A549 (cell line): Measurements from ENCODE around the gene KCNH2. TPM values are rescaled to one million over a fixed set of nuclear protein-coding genes. Genes with fewer than 3 reads are reported as not detected.

Experiments
- ATAC-seq, 2 experiments: fragments of 200-7000 bp in 1 of 2; fragments of >200 bp in 1 of 2; cut with Nextera tagmentation in 1 of 2; cut with Tn5 transposase in 1 of 2; 3 replicates each; pipeline versions ENCODE4 v1.8.0 to v1.9.1; 2018 to 2020; ENCODE audit warnings: mild to moderate bottlenecking in 1 of 2, moderate library complexity in 1 of 2
- CTCF ChIA-PET: fragments of 300-600 bp; sonication (Branson Sonifier 250); formaldehyde crosslinking; extraction: SDS; loops from one replicate; lab custom pipeline; 2021; ENCODE audit warnings: antibody characterized with exemption, inconsistent platforms; lab: Yijun Ruan, JAX
- POLR2A ChIA-PET: fragments of 350-600 bp; formaldehyde crosslinking; extraction: SDS; loops from one replicate; lab custom pipeline; 2021; ENCODE audit warnings: antibody characterized with exemption, inconsistent platforms; lab: Yijun Ruan, JAX
- DNase-seq, 2 experiments: peaks; one replicate each; pipeline versions ENCODE4 v3.0.0 to v3.0.0-alpha.2; 2011 to 2016; ENCODE audit warnings: low read depth in 1 of 2, low spot score in 1 of 2
- FAIRE-seq: peaks from 2 replicates; lab custom pipeline; 2011; peaks lifted over from hg19 to GRCh38; lab: Jason Lieb, UNC
- H3K27ac ChIP-seq, 2 experiments: fragments of >200 bp; sonication (Bioruptor Twin); formaldehyde crosslinking; 3 replicates each; pipeline ENCODE4 v1.5.1; 2016 to 2017
- H3K4me1 ChIP-seq: fragments of >200 bp; sonication (Bioruptor Twin); formaldehyde crosslinking; 3 replicates; pipeline ENCODE4 v1.6.1; 2016
- H3K4me2 ChIP-seq: fragments of >200 bp; sonication (Bioruptor Twin); formaldehyde crosslinking; 3 replicates; pipeline ENCODE4 v1.6.1; 2016
- H3K4me3 ChIP-seq: fragments of >200 bp; sonication (Bioruptor Twin); formaldehyde crosslinking; 3 replicates; pipeline ENCODE4 v1.5.1; 2016
- H3K9me3 ChIP-seq: fragments of >200 bp; sonication (Bioruptor Twin); formaldehyde crosslinking; 3 replicates; pipeline ENCODE4 v1.6.1; 2016
- BCL3 ChIP-seq: fragments of >200 bp; sonication (Bioruptor Twin); formaldehyde crosslinking; IDR thresholded peaks from 3 replicates; pipeline ENCODE4 v1.6.1; 2016
- CBX8 ChIP-seq: fragments of 200-600 bp; sonication (generic); IDR thresholded peaks from 2 replicates; pipeline ENCODE4 v1.6.1; 2016
- CEBPB ChIP-seq, 2 experiments: fragments of >200 bp in 1 of 2; sonication (Bioruptor Twin) in 1 of 2; formaldehyde crosslinking in 1 of 2; IDR thresholded peaks; 2 replicates each; pipeline ENCODE4 v1.6.1; 2012 to 2016
- CHD2 ChIP-seq: fragments of 150-350 bp; IDR thresholded peaks from 2 replicates; pipeline ENCODE4 v1.6.1; 2014; ENCODE audit warnings: low read length; ENCODE audit not compliant: partially characterized antibody
- CHD4 ChIP-seq: fragments of 200-600 bp; sonication (generic); IDR thresholded peaks from 2 replicates; pipeline ENCODE4 v1.6.1; 2016; ENCODE audit warnings: antibody characterized with exemption, mild to moderate bottlenecking, borderline replicate concordance
- ELK1 ChIP-seq: fragments of 150-350 bp; IDR thresholded peaks from 2 replicates; pipeline ENCODE4 v1.6.1; 2014; ENCODE audit warnings: low read depth, mild to moderate bottlenecking, low read length
- EP300 ChIP-seq, 2 experiments: fragments of >200 bp; sonication (Bioruptor Twin); formaldehyde crosslinking; IDR thresholded peaks; 2 replicates in 1 of 2; 3 replicates in 1 of 2; pipeline ENCODE4 v1.6.1; 2016 to 2017
- GATA3 ChIP-seq: IDR thresholded peaks from 2 replicates; pipeline ENCODE4 v1.6.1; 2012; ENCODE audit warnings: borderline replicate concordance
- HOXB5 ChIP-seq: fragments of 250-450 bp; sonication (Bioruptor Pico); IDR thresholded peaks from 2 replicates; pipeline ENCODE4 v1.5.0; 2020; ENCODE audit warnings: mild to moderate bottlenecking, moderate library complexity
- KDM1A ChIP-seq: fragments of 200-600 bp; sonication (generic); IDR thresholded peaks from 2 replicates; pipeline ENCODE4 v1.6.1; 2016; ENCODE audit warnings: low read depth, mild to moderate bottlenecking
- MAFK ChIP-seq: fragments of 450-650 bp; IDR thresholded peaks from 2 replicates; pipeline ENCODE4 v1.6.1; 2014; ENCODE audit not compliant: partially characterized antibody
- MAZ ChIP-seq: fragments of 150-350 bp; IDR thresholded peaks from 2 replicates; pipeline ENCODE4 v1.6.1; 2014; ENCODE audit warnings: antibody characterized with exemption, low read depth, low read length, borderline replicate concordance
- NPAS2 ChIP-seq: fragments of 250-450 bp; sonication (Bioruptor Pico); IDR thresholded peaks from 2 replicates; pipeline ENCODE4 v1.8.0; 2022; ENCODE audit warnings: mild to moderate bottlenecking, moderate library complexity, borderline replicate concordance
- RAD21 ChIP-seq, 2 experiments: fragments of >200 bp in 1 of 2; sonication (Bioruptor Twin) in 1 of 2; formaldehyde crosslinking in 1 of 2; IDR thresholded peaks in 1 of 2; conservative IDR thresholded peaks in 1 of 2; 2 replicates in 1 of 2; 3 replicates in 1 of 2; pipeline ENCODE4 v1.6.1; 2012 to 2018; ENCODE audit warnings: inconsistent platforms in 1 of 2
- REST ChIP-seq: fragments of 200-600 bp; sonication (generic); IDR thresholded peaks from 2 replicates; pipeline ENCODE4 v1.6.1; 2016; ENCODE audit warnings: antibody characterized with exemption, mild to moderate bottlenecking, moderate library complexity
- WGBS: methylation state at CpG from one replicate; pipeline ENCODE4 v1.1.6; 2017; ENCODE audit errors: missing lambda C conversion rate; 5-methylcytosine and 5-hydroxymethylcytosine counted together
- polyA plus RNA-seq, 4 experiments: library from polyadenylated mRNA; depleted of rRNA in 3 of 4; stranded (reverse); fragments of >200 nt; fragmentation: RNase III in 1 of 4; extraction: RNeasy Plus Mini Kit Qiagen cat#74134 plus additional on column Dnase treatment in 1 of 4; gene quantifications; 2 replicates in 3 of 4; 3 replicates in 1 of 4; pipeline ENCODE4 v1.2.3, GENCODE V29; 2011 to 2017

Gene KCNH2
- polyA plus RNA-seq, 2 of the 4 experiments (the other 2 are of a cell fraction): 0.26 to 0.41 TPM

GRCh38 chr7:150956395-150957132, 21.6 kb downstream of the KCNH2 start:
- Histone ChIP-seq H3K9me3 (no peaks in the 10 kb centered on the region), H3K4me1 (no peaks in the 10 kb centered on the region), H3K4me3 (no peak overlapping the region), H3K4me2 (no peak overlapping the region), H3K27ac (no peak overlapping the region)
- ATAC-seq (no peak), FAIRE-seq (no peak), DNase-seq (no peak)
- TF ChIP-seq CHD2 (no peak), NPAS2 (CRISPR knock-in tag) (no peak), BCL3 (no peak), ELK1 (no peak), REST (no peak), KDM1A (no peak)
- CTCF ChIA-PET: interaction anchor here (1.4 kb wide), 1 partner anchor 58 kb away, joined by 4 read pairs; no protein-coding TSS in a partner anchor
- POLR2A ChIA-PET: no interaction called here
- 66% methylated on average over 7 of the region's 9 CpGs for WGBS

- FAIRE-seq (no peak), ATAC-seq (no peak), DNase-seq (no peak)
- ChIA-PET POLR2A (no interaction called here), CTCF (interaction anchor here (1.4 to 4.4 kb wide), 4 partner anchors 7 to 63 kb away, joined by 4 to 29 read pairs (median 8); no protein-coding TSS in a partner anchor)
- H3K9me3 ChIP-seq: no peaks in the 10 kb centered on the region
- 73% methylated on average over 12 of the region's 38 CpGs for WGBS
- no peak overlapping the region for H3K4me2 ChIP-seq
- TF ChIP-seq CBX8: no peak
- no peak for TF ChIP-seq RAD21 (conservative IDR thresholded peaks at IDR 0.05 in 1 of 2, IDR thresholded peaks at IDR 0.05 in 1 of 2)
- TF ChIP-seq MAZ: no peak
- TF ChIP-seq KDM1A: no peak
- TF ChIP-seq MAFK: no peak
- no peak for TF ChIP-seq GATA3
- TF ChIP-seq CHD4: no peak
- no peak for TF ChIP-seq EP300 (IDR thresholded peaks at IDR 0.05)
- no peak for TF ChIP-seq HOXB5
- TF ChIP-seq CEBPB (IDR thresholded peaks at IDR 0.05): no peak
- TF ChIP-seq REST: no peak
- H3K4me1 ChIP-seq: no peaks in the 10 kb centered on the region
- H3K27ac ChIP-seq: no peak overlapping the region
- no peak overlapping the region for H3K4me3 ChIP-seq
Measured at GRCh38 chr7:150955519-150956394, 22.4 kb downstream of the KCNH2 start.
